Measurements from ENCODE around the gene ZNF433.

GRCh38 chr19:11989112-11989456 is 46.4 kb downstream of the ZNF433 start:
- TF ChIP-seq CTCF (IDR thresholded peaks at IDR 0.05; ENCODE audit: extremely low read depth in 1 of 2, insufficient read depth in 1 of 2, low read depth in 1 of 2, low read length in 2 of 2) (no peak), POLR2A (IDR thresholded peaks at IDR 0.05; ENCODE audit: low read depth, low read length) (no peak), FOS (IDR thresholded peaks at IDR 0.05; ENCODE audit: borderline replicate concordance, insufficient read depth, low read length) (no peak), GATA2 (IDR thresholded peaks at IDR 0.05; ENCODE audit: insufficient read depth, insufficient read length, low read depth, low read length) (no peak), EZH2 (IDR thresholded peaks at IDR 0.05; ENCODE audit: borderline replicate concordance, low read depth, low read length, severe bottlenecking) (no peak), POLR2AphosphoS5 (IDR thresholded peaks at IDR 0.05; ENCODE audit: insufficient read depth, low read depth, low read length) (no peak), JUN (IDR thresholded peaks at IDR 0.05; ENCODE audit: borderline replicate concordance, insufficient read depth, insufficient read length, low read depth) (no peak), MAX (IDR thresholded peaks at IDR 0.05; ENCODE audit: insufficient read depth, insufficient read length) (no peak), MYC (IDR thresholded peaks at IDR 0.05; ENCODE audit: low read depth, low read length) (no peak)
